22Rv1 (cell line): ENCODE results near the gene ATP5F1A.

Experiments
- ZFX ChIP-seq: fragments of 450-650 bp; IDR thresholded peaks from 2 replicates; pipeline ENCODE4 v1.6.1; 2017; ENCODE audit warnings: antibody characterized with exemption, borderline replicate concordance
- TF ChIP-seq, protein P1 (sequence below): fragments of 450-650 bp; IDR thresholded peaks from 2 replicates; pipeline ENCODE4 v1.5.1; 2017; ENCODE audit warnings: mild to moderate bottlenecking

DNA sequence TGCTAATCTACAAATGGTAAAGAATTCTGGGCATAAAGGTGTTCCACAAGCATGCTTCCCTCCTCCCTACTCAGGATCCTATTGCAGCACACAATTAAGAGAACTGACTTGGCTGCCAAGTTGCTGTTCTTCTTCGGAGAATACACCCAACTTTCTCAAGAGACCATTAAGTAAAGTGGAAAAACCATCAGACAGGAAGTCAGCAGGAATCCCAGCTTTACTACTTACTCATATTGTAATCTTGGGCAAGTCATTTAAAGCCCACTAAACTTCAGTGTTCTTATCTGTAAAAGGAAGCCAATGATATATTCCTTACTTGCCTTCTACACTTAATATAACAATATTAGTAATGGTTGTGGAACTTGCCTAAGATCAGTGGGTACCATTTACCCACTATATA lies 63.9 kb downstream of the ATP5F1A start:
- TF ChIP-seq, protein P1, sequence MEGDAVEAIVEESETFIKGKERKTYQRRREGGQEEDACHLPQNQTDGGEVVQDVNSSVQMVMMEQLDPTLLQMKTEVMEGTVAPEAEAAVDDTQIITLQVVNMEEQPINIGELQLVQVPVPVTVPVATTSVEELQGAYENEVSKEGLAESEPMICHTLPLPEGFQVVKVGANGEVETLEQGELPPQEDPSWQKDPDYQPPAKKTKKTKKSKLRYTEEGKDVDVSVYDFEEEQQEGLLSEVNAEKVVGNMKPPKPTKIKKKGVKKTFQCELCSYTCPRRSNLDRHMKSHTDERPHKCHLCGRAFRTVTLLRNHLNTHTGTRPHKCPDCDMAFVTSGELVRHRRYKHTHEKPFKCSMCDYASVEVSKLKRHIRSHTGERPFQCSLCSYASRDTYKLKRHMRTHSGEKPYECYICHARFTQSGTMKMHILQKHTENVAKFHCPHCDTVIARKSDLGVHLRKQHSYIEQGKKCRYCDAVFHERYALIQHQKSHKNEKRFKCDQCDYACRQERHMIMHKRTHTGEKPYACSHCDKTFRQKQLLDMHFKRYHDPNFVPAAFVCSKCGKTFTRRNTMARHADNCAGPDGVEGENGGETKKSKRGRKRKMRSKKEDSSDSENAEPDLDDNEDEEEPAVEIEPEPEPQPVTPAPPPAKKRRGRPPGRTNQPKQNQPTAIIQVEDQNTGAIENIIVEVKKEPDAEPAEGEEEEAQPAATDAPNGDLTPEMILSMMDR = no peak
- TF ChIP-seq ZFX = no peak
